Measurements from ENCODE around the gene UBASH3A.

UBASH3A gene

GRCh38 chr21:42390696-42391095 lies 13.0 kb upstream of the UBASH3A start (continued):
- TF ChIP-seq PBX3 (CRISPR knock-in tag; IDR thresholded peaks at IDR 0.05): no peak

GRCh38 chr21:42391297-42391696 lies 12.4 kb upstream of the UBASH3A start:
- H3K27ac ChIP-seq (ENCODE audit: extremely low read depth, low read depth, low read length): no peak overlapping the region
- H3K4me1 ChIP-seq (ENCODE audit: control insufficient read depth, insufficient read depth, low read length): no peaks in the 10 kb centered on the region
- H3K4me3 ChIP-seq (ENCODE audit: low read depth, low read length): no peak overlapping the region
- no peaks in the 10 kb centered on the region for H3K9me3 ChIP-seq (ENCODE audit: control insufficient read depth, insufficient read depth, low read depth, low read length)
- CTCF ChIA-PET: no interaction called here
- POLR2A ChIA-PET: interaction anchor here (0.5 kb wide), 1 partner anchor 1403 kb away, joined by 3 read pairs; no protein-coding TSS in a partner anchor
- no peaks in the 10 kb centered on the region for H3K36me3 ChIP-seq (ENCODE audit: control insufficient read depth in 2 of 2, insufficient read depth in 1 of 2, low read length in 2 of 2)
- TF ChIP-seq ZNF521 (tag by site-specific recombination; IDR thresholded peaks at IDR 0.05) (no peak), ZNF843 (tag by site-specific recombination; IDR thresholded peaks at IDR 0.05) (no peak), ZNF280C (tag by site-specific recombination; IDR thresholded peaks at IDR 0.05) (no peak), ZNF76 (tag by site-specific recombination; IDR thresholded peaks at IDR 0.05; ENCODE audit: borderline replicate concordance, low read depth) (no peak), MZF1 (tag by site-specific recombination; IDR thresholded peaks at IDR 0.05; ENCODE audit: borderline replicate concordance) (no peak), ZNF623 (tag by site-specific recombination; IDR thresholded peaks at IDR 0.05) (no peak), ZNF239 (tag by site-specific recombination; IDR thresholded peaks at IDR 0.05) (no peak), ZNF560 (tag by site-specific recombination; IDR thresholded peaks at IDR 0.05; ENCODE audit: borderline replicate concordance) (no peak), ZNF837 (tag by site-specific recombination; IDR thresholded peaks at IDR 0.05) (no peak), ZBTB17 (tag by site-specific recombination; IDR thresholded peaks at IDR 0.05) (no peak), ZNF544 (tag by site-specific recombination; IDR thresholded peaks at IDR 0.05) (no peak), ZNF146 (tag by site-specific recombination; IDR thresholded peaks at IDR 0.05) (no peak), ZNF571 (tag by site-specific recombination; IDR thresholded peaks at IDR 0.05) (no peak), ZNF529 (tag by site-specific recombination; IDR thresholded peaks at IDR 0.05; ENCODE audit: insufficient replicate concordance) (no peak)

DNA sequence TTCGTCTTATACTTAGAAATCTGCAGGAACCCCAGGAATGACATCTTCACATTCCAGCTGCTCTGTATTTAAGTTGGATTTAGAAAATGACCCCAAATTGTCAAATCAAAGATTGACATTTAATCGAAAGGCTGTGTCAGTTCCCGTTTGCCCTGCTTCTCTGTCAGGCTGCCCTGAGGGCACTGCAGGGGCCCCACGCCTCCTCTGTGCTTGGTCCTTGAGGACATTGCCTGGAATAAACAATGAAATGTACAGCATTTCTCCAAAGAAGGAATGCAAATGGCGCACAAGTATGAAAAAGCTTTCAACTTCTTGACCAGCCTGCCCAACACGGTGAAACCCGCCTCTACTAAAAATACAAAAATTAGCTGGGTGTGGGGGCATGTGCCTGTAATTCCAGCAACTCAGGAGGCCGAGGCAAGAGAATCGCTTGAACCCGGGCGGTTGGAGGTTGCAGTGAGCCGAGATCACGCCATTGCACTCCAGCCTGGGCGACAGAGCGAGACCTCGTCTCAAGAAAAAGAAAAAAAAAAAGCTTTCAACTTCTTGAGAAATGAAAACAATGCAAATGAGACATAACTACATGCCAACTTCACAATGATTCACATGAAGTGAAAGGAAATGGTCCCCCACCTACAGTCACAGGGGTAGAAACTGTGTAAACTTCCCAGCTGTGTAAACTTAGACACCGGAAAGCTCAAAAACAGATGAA lies 10.8 kb upstream of the UBASH3A start:
- ChIA-PET CTCF (interaction anchor here (0.9 kb wide), 1 partner anchor 11 kb away, joined by 4 read pairs; no protein-coding TSS in a partner anchor), POLR2A (no interaction called here)
- H3K4me1 ChIP-seq (ENCODE audit: control insufficient read depth, insufficient read depth, low read length): no peaks in the 10 kb centered on the region
- H3K9me3 ChIP-seq (ENCODE audit: control insufficient read depth, insufficient read depth, low read depth, low read length): no peaks in the 10 kb centered on the region
- no peak overlapping the region for H3K4me3 ChIP-seq (ENCODE audit: low read depth, low read length)
- no peak overlapping the region for H3K27ac ChIP-seq (ENCODE audit: extremely low read depth, low read depth, low read length)
- no peaks in the 10 kb centered on the region for H3K36me3 ChIP-seq (ENCODE audit: control insufficient read depth in 2 of 2, insufficient read depth in 1 of 2, low read length in 2 of 2)
- TF ChIP-seq, protein P1, sequence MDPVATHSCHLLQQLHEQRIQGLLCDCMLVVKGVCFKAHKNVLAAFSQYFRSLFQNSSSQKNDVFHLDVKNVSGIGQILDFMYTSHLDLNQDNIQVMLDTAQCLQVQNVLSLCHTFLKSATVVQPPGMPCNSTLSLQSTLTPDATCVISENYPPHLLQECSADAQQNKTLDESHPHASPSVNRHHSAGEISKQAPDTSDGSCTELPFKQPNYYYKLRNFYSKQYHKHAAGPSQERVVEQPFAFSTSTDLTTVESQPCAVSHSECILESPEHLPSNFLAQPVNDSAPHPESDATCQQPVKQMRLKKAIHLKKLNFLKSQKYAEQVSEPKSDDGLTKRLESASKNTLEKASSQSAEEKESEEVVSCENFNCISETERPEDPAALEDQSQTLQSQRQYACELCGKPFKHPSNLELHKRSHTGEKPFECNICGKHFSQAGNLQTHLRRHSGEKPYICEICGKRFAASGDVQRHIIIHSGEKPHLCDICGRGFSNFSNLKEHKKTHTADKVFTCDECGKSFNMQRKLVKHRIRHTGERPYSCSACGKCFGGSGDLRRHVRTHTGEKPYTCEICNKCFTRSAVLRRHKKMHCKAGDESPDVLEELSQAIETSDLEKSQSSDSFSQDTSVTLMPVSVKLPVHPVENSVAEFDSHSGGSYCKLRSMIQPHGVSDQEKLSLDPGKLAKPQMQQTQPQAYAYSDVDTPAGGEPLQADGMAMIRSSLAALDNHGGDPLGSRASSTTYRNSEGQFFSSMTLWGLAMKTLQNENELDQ (tag by site-specific recombination; IDR thresholded peaks at IDR 0.05; ENCODE audit: low read depth): no peak
- no peak for TF ChIP-seq ZNF362 (tag by site-specific recombination; IDR thresholded peaks at IDR 0.05)
- no peak for TF ChIP-seq PRDM4 (tag by site-specific recombination; IDR thresholded peaks at IDR 0.05)
- TF ChIP-seq ZNF580 (tag by site-specific recombination; IDR thresholded peaks at IDR 0.05): no peak
- TF ChIP-seq ZNF48 (tag by site-specific recombination; IDR thresholded peaks at IDR 0.05): no peak
- TF ChIP-seq SCRT1 (tag by site-specific recombination; IDR thresholded peaks at IDR 0.05; ENCODE audit: borderline replicate concordance): no peak
- no peak for TF ChIP-seq ZNF174 (tag by site-specific recombination; IDR thresholded peaks at IDR 0.05)
- no peak for TF ChIP-seq ZNF292 (tag by site-specific recombination; IDR thresholded peaks at IDR 0.05; ENCODE audit: borderline replicate concordance, low read depth)
- no peak for TF ChIP-seq KLF7 (tag by site-specific recombination; IDR thresholded peaks at IDR 0.05; ENCODE audit: borderline replicate concordance)
